ENCODE results near the gene ECT2L.

ECT2L gene

GRCh38 chr6:138795809-138796603 lies at the start of gene ECT2L:
TSS of gene ECT2L (plus strand) at chr6:138796087. CDS start at chr6:138813275, 17,188 bp downstream.
- no peak for DNase-seq (ENCODE audit: low read depth)

- DNase-seq (ENCODE audit: low read depth): no peak
Observed at GRCh38 chr6:138752017-138752416, 43.9 kb upstream of the ECT2L start.

- DNase-seq (ENCODE audit: low read depth): no peak
Observed at GRCh38 chr6:138757136-138757535, 38.8 kb upstream of the ECT2L start.

- DNase-seq (ENCODE audit: low read depth): no peak
Observed at GRCh38 chr6:138765896-138766655, 29.8 kb upstream of the ECT2L start.

GRCh38 chr6:138769102-138769676 lies 26.7 kb upstream of the ECT2L start:
- no peak for DNase-seq (ENCODE audit: low read depth)

- DNase-seq (ENCODE audit: low read depth): no peak
Observed at GRCh38 chr6:138772596-138773176, 23.2 kb upstream of the ECT2L start.

- DNase-seq (ENCODE audit: low read depth): peak; percentile 82
Observed at GRCh38 chr6:138773177-138774091, 22.5 kb upstream of the ECT2L start, which contains the start of gene CCDC28A. TSS of gene CCDC28A (plus strand) at chr6:138773769. CDS start at chr6:138776121, 2,352 bp downstream.

GRCh38 chr6:138774370-138774769 lies 21.5 kb upstream of the ECT2L start:
- DNase-seq (ENCODE audit: low read depth): no peak

GRCh38 chr6:138776659-138777058 lies 19.2 kb upstream of the ECT2L start:
- DNase-seq (ENCODE audit: low read depth): no peak

- no peak for DNase-seq (ENCODE audit: low read depth)
Observed at GRCh38 chr6:138778331-138778730, 17.6 kb upstream of the ECT2L start.

- no peak for DNase-seq (ENCODE audit: low read depth)
Observed at GRCh38 chr6:138782243-138782642, 13.6 kb upstream of the ECT2L start.

GRCh38 chr6:138785079-138785478 lies 10.8 kb upstream of the ECT2L start:
- no peak for DNase-seq (ENCODE audit: low read depth)

GRCh38 chr6:138785980-138786379 lies 9.9 kb upstream of the ECT2L start:
- DNase-seq (ENCODE audit: low read depth): no peak

GRCh38 chr6:138787138-138787537 lies 8.7 kb upstream of the ECT2L start:
- DNase-seq (ENCODE audit: low read depth): no peak

- no peak for DNase-seq (ENCODE audit: low read depth)
Observed at GRCh38 chr6:138796771-138797170, 884 bp downstream of the ECT2L start.

- no peak for DNase-seq (ENCODE audit: low read depth)
Observed at GRCh38 chr6:138797806-138798446, 2.0 kb downstream of the ECT2L start.

- no peak for DNase-seq (ENCODE audit: low read depth)
Observed at GRCh38 chr6:138800377-138801150, 4.7 kb downstream of the ECT2L start.

GRCh38 chr6:138803331-138803730 lies 7.4 kb downstream of the ECT2L start:
- DNase-seq (ENCODE audit: low read depth): no peak

- peak; percentile 12 for DNase-seq (ENCODE audit: low read depth)
Observed at GRCh38 chr6:138803861-138804260, 8.0 kb downstream of the ECT2L start.

Measured in GM04503 (cell line).